ENCODE measurements around the gene ZNF155. TPM values are rescaled to one million over a fixed set of nuclear protein-coding genes. Genes with fewer than 3 reads are reported as not detected.

ZNF155 gene
- total RNA-seq, 1 donor from 2014 or later = 20.2 TPM

GRCh38 chr19:44005973-44006372 lies 22.0 kb downstream of the ZNF155 start:
- H3K9me3 ChIP-seq (ENCODE audit: low read depth) = no peaks in the 10 kb centered on the region
- Mint-ChIP-seq H3K27me3 (ENCODE audit: insufficient read depth, low read depth) (no peaks in the 10 kb centered on the region), H3K36me3 (peaks cover 51% of the 10 kb centered on the region), H3K9me3 (peaks cover 39% of the 10 kb centered on the region), H3K4me3 (no peak overlapping the region), H3K27ac (no peak overlapping the region), H3K4me1 (peaks cover 11% of the 10 kb centered on the region)
- no peak overlapping the region for H3K9ac ChIP-seq
- H3K4me1 ChIP-seq = peaks cover 7% of the 10 kb centered on the region
- H4K20me1 ChIP-seq (ENCODE audit: low read depth) = no peaks in the 10 kb centered on the region
- no peaks in the 10 kb centered on the region for H3K27me3 ChIP-seq
- no peak overlapping the region for H3K27ac ChIP-seq
- TF ChIP-seq EZH2 (IDR thresholded peaks at IDR 0.05) = no peak
- no peak for TF ChIP-seq EZH2phosphoT487 (IDR thresholded peaks at IDR 0.05)
- TF ChIP-seq, protein P1, sequence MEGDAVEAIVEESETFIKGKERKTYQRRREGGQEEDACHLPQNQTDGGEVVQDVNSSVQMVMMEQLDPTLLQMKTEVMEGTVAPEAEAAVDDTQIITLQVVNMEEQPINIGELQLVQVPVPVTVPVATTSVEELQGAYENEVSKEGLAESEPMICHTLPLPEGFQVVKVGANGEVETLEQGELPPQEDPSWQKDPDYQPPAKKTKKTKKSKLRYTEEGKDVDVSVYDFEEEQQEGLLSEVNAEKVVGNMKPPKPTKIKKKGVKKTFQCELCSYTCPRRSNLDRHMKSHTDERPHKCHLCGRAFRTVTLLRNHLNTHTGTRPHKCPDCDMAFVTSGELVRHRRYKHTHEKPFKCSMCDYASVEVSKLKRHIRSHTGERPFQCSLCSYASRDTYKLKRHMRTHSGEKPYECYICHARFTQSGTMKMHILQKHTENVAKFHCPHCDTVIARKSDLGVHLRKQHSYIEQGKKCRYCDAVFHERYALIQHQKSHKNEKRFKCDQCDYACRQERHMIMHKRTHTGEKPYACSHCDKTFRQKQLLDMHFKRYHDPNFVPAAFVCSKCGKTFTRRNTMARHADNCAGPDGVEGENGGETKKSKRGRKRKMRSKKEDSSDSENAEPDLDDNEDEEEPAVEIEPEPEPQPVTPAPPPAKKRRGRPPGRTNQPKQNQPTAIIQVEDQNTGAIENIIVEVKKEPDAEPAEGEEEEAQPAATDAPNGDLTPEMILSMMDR (IDR thresholded peaks at IDR 0.05) = no peak
- H3F3A ChIP-seq (ENCODE audit: low read depth) = no peaks in the 10 kb centered on the region
- H3K4me2 ChIP-seq = no peak overlapping the region
- no peak overlapping the region for H2AFZ ChIP-seq (replicated peaks)
- H3K4me3 ChIP-seq = no peak overlapping the region
- peaks cover 9% of the 10 kb centered on the region for H3K79me2 ChIP-seq (ENCODE audit: low read depth)
- no peak for DNase-seq (ENCODE audit: low spot score)
- H3K36me3 ChIP-seq = peaks cover 31% of the 10 kb centered on the region

- H3F3A ChIP-seq (ENCODE audit: low read depth) = no peaks in the 10 kb centered on the region
- Mint-ChIP-seq H3K36me3 (peaks cover 60% of the 10 kb centered on the region), H3K4me3 (no peak overlapping the region), H3K27ac (no peak overlapping the region), H3K9me3 (peaks cover 44% of the 10 kb centered on the region), H3K4me1 (peaks cover 4% of the 10 kb centered on the region), H3K27me3 (ENCODE audit: insufficient read depth, low read depth) (no peaks in the 10 kb centered on the region)
- no peaks in the 10 kb centered on the region for H3K27me3 ChIP-seq
- H3K4me2 ChIP-seq = no peak overlapping the region
- no peak for TF ChIP-seq EZH2 (IDR thresholded peaks at IDR 0.05)
- TF ChIP-seq, protein P1 (IDR thresholded peaks at IDR 0.05) = no peak
- H3K27ac ChIP-seq = no peak overlapping the region
- H3K79me2 ChIP-seq (ENCODE audit: low read depth) = peaks cover 9% of the 10 kb centered on the region
- H4K20me1 ChIP-seq (ENCODE audit: low read depth) = no peaks in the 10 kb centered on the region
- peaks cover 31% of the 10 kb centered on the region for H3K36me3 ChIP-seq
- no peak overlapping the region for H2AFZ ChIP-seq (replicated peaks)
- peaks cover 7% of the 10 kb centered on the region for H3K4me1 ChIP-seq
- H3K9me3 ChIP-seq (ENCODE audit: low read depth) = peaks cover 7% of the 10 kb centered on the region
- no peak overlapping the region for H3K4me3 ChIP-seq
- no peak for DNase-seq (ENCODE audit: low spot score)
- H3K9ac ChIP-seq = no peak overlapping the region
These were observed 23.5 kb downstream of the ZNF155 start for GRCh38 chr19:44007473-44007872.

DNA sequence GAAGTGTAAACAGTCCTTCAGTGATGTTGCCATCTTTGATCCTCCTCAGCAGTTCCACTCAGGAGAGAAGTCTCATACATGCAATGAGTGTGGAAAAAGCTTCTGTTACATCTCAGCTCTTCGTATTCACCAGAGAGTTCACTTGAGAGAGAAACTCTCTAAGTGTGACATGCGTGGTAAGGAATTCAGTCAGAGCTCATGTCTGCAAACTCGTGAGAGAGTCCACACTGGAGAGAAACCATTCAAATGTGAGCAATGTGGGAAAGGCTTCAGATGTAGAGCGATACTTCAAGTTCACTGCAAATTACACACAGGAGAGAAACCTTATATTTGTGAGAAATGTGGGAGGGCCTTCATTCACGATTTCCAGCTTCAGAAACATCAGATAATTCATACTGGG lies 26.5 kb downstream of the ZNF155 start:
- no peak overlapping the region for H3K4me2 ChIP-seq
- no peak overlapping the region for H3K9ac ChIP-seq
- no peaks in the 10 kb centered on the region for H3K4me1 ChIP-seq
- no peaks in the 10 kb centered on the region for H3K79me2 ChIP-seq (ENCODE audit: low read depth)
- Mint-ChIP-seq H3K9me3 (peaks cover 53% of the 10 kb centered on the region), H3K4me1 (no peaks in the 10 kb centered on the region), H3K27ac (no peak overlapping the region), H3K36me3 (peaks cover 65% of the 10 kb centered on the region), H3K4me3 (no peak overlapping the region), H3K27me3 (ENCODE audit: insufficient read depth, low read depth) (no peaks in the 10 kb centered on the region)
- no peak for DNase-seq (ENCODE audit: low spot score)
- H3F3A ChIP-seq (ENCODE audit: low read depth) = no peaks in the 10 kb centered on the region
- H3K27me3 ChIP-seq = no peaks in the 10 kb centered on the region
- peaks cover 7% of the 10 kb centered on the region for H3K9me3 ChIP-seq (ENCODE audit: low read depth)
- no peak for TF ChIP-seq EZH2 (IDR thresholded peaks at IDR 0.05)
- TF ChIP-seq, protein P1 (IDR thresholded peaks at IDR 0.05) = no peak
- H3K4me3 ChIP-seq = no peak overlapping the region
- peaks cover 31% of the 10 kb centered on the region for H3K36me3 ChIP-seq
- no peak overlapping the region for H3K27ac ChIP-seq
- H4K20me1 ChIP-seq (ENCODE audit: low read depth) = no peaks in the 10 kb centered on the region
- no peak overlapping the region for H2AFZ ChIP-seq (replicated peaks)

Data from neural progenitor cell (in vitro differentiated cells).